OCI-LY7 (cell line): ENCODE data around the gene PYGB. TPM values are rescaled to one million over a fixed set of nuclear protein-coding genes. Genes with fewer than 3 reads are reported as not detected.

Source experiments
- BruUV-seq: library from RNA; stranded (reverse); fragments of 400-500 nt; replicated peaks from 2 replicates; lab custom pipeline; 2021; lab: Mats Ljungman, UMichigan
- CTCF ChIA-PET: fragments of 300-600 bp; sonication (Branson Sonifier 250); formaldehyde crosslinking; loops from one replicate; lab custom pipeline; 2022; ENCODE audit warnings: antibody characterized with exemption; ENCODE audit not compliant: unreplicated experiment; lab: Charles Lee
- POLR2A ChIA-PET: fragments of 300-600 bp; sonication (Branson Sonifier 250); formaldehyde crosslinking; loops from one replicate; lab custom pipeline; 2022; ENCODE audit warnings: antibody characterized with exemption; lab: Charles Lee
- DNase-seq: peaks from one replicate; pipeline ENCODE4 v3.0.0-alpha.2; 2015; ENCODE audit warnings: low spot score
- H2AFZ ChIP-seq: fragments of 200-600 bp; sonication (generic), shearing (Covaris generic); 2 replicates; pipeline ENCODE4 v1.6.1; 2014; ENCODE audit warnings: mild to moderate bottlenecking, antibody characterized with exemption, low read length, moderate library complexity
- H3K27ac ChIP-seq: fragments of 200-600 bp; sonication (generic); 2 replicates; pipeline ENCODE4 v1.5.1; 2014; ENCODE audit warnings: mixed run types, low read depth, mild to moderate bottlenecking, moderate library complexity, low read length, inconsistent platforms; ENCODE audit not compliant: poor library complexity, severe bottlenecking
- H3K36me3 ChIP-seq: fragments of 200-600 bp; sonication (generic); 2 replicates; pipeline ENCODE4 v1.6.1; 2014; ENCODE audit warnings: mild to moderate bottlenecking, antibody characterized with exemption, low read length, moderate library complexity, mixed read lengths; ENCODE audit not compliant: insufficient read depth
- H3K4me1 ChIP-seq: fragments of 200-600 bp; sonication (generic); 2 replicates; pipeline ENCODE4 v1.5.1; 2014; ENCODE audit warnings: mild to moderate bottlenecking, low read length; ENCODE audit not compliant: insufficient read depth, poor library complexity, severe bottlenecking
- H3K4me2 ChIP-seq: fragments of 200-600 bp; sonication (generic); 2 replicates; pipeline ENCODE4 v1.6.1; 2014; ENCODE audit warnings: mild to moderate bottlenecking, low read length
- H3K4me3 ChIP-seq: fragments of 200-600 bp; sonication (generic); 2 replicates; pipeline ENCODE4 v1.5.1; 2014; ENCODE audit warnings: mild to moderate bottlenecking, low read depth, low read length; ENCODE audit not compliant: poor library complexity, severe bottlenecking
- H3K79me2 ChIP-seq: fragments of 200-600 bp; sonication (generic); 2 replicates; pipeline ENCODE4 v1.6.1; 2016; ENCODE audit warnings: low read depth, mild to moderate bottlenecking, low read length, moderate library complexity, mixed read lengths; ENCODE audit not compliant: insufficient read depth
- H3K9me2 ChIP-seq: fragments of 200-600 bp; sonication (generic); 2 replicates; pipeline ENCODE4 v1.6.1; 2016; ENCODE audit warnings: mild to moderate bottlenecking, low read length, mixed read lengths; ENCODE audit not compliant: insufficient read depth
- H3K9me3 ChIP-seq: fragments of 200-600 bp; sonication (generic); 2 replicates; pipeline ENCODE4 v1.6.1; 2014; ENCODE audit warnings: mild to moderate bottlenecking, mixed run types, low read length, mixed read lengths
- H4K20me1 ChIP-seq: fragments of 200-600 bp; sonication (generic); 2 replicates; pipeline ENCODE4 v1.6.1; 2014; ENCODE audit warnings: mild to moderate bottlenecking, antibody characterized with exemption, low read length, moderate library complexity, mixed read lengths; ENCODE audit not compliant: insufficient read depth
- EZH2phosphoT487 ChIP-seq: fragments of 200-600 bp; sonication (generic); IDR thresholded peaks from 2 replicates; pipeline ENCODE4 v1.6.1; 2018; ENCODE audit warnings: low read depth, borderline replicate concordance, mild to moderate bottlenecking, mixed run types, antibody characterized with exemption, low read length, moderate library complexity, mixed read lengths
- intact Hi-C: fragments of 100-400 bp; cut with micrococcal nuclease; formaldehyde crosslinking; loops from one replicate; pipeline ENCODE4 v1.10.0; 2022; ENCODE audit not compliant: unreplicated experiment
- total RNA-seq, 2 experiments: library from RNA; depleted of rRNA in 1 of 2; stranded (reverse); fragments of >200 nt in 1 of 2; shearing (Covaris generic) in 1 of 2; gene quantifications; 2 replicates each; pipeline ENCODE4 v1.2.3, GENCODE V29; 2014 to 2022
- TF ChIP-seq, protein P1 (sequence below): fragments of 200-600 bp; sonication (generic); conservative IDR thresholded peaks from 2 replicates; pipeline ENCODE4 v1.5.1; 2014; ENCODE audit warnings: mild to moderate bottlenecking, antibody characterized with exemption, low read length, moderate library complexity, mixed read lengths

PYGB gene
- total RNA-seq, 2 experiments from 2014 or later: 4.9 to 7.0 TPM

DNA sequence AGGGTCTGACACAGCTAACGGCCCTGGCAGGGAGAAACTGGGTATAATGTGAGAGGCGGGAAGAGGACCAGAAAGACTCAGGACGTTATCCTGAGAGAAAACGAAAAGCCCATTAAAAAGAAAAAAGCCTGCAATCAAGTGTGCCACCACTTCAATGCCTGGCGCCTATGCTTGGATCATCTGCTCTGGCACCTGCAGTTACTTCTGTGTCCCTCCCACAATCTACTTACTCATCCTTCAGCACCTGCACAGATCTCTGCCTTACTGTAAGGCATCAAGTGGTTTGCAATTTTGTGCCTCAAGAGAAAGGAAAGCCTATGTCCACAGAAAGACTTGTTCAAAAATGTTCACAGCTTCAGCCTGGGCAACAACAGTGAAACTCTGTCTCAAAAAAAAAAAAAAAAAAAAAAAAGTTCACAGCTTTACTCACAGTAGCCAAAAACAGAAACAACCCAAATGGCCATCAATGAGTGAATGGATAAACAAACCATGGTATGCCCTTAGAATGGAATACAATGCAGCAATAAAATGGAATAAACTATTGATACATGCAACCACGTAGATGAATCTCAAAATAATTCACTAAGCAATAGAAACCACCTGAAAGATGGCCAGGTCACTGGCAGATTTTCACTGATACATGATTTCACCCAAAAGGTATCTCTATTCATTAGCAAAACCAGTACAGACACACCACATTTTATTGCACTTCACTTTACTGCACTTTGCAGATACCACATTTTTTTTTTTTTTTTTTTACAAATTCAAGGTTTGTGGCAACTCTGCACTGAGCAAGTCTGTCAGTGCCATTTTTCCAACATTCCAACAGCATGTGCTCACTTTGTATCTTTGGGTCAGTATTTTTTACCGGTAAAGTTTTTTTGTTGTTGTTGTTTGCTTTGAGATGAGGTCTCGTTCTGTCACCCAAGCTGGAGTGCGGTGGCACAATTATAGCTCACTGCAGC lies 94.1 kb downstream of the PYGB start:
- POLR2A ChIA-PET: interaction anchor here (0.9 kb wide), 1 partner anchor 109 kb away, joined by 3 read pairs; no protein-coding TSS in a partner anchor
- no peaks in the 10 kb centered on the region for H3K79me2 ChIP-seq

DNA sequence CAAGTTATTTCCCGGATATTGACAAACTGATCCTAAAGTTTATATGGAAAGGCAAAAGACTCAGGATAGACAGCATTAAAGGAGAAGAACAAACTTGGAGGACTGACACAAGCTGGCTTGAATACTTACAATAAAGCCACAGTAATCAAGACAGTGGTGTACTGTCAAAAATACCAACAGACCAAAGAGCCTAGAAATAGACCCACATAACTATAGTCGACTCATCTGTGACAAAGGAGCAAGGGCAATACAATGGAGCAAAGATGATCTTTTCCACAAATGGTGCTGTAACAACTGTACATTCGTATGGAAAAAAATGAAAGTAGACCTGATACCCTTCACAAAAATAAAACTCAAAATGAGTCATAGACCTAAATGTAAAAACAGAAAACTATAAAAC lies 96.7 kb downstream of the PYGB start:
- Histone ChIP-seq H3K36me3 (no peaks in the 10 kb centered on the region), H4K20me1 (0 out of 2 replicates have a peak, but pooled peaks cover 8% of the 10 kb centered on the region), H3K4me1 (no peaks in the 10 kb centered on the region), H3K79me2 (no peaks in the 10 kb centered on the region), H3K4me3 (no peak overlapping the region), H3K9me3 (no peaks in the 10 kb centered on the region), H2AFZ (no peak overlapping the region), H3K9me2 (no peaks in the 10 kb centered on the region), H3K27ac (no peak overlapping the region), H3K4me2 (no peak overlapping the region)
- TF ChIP-seq, protein P1, sequence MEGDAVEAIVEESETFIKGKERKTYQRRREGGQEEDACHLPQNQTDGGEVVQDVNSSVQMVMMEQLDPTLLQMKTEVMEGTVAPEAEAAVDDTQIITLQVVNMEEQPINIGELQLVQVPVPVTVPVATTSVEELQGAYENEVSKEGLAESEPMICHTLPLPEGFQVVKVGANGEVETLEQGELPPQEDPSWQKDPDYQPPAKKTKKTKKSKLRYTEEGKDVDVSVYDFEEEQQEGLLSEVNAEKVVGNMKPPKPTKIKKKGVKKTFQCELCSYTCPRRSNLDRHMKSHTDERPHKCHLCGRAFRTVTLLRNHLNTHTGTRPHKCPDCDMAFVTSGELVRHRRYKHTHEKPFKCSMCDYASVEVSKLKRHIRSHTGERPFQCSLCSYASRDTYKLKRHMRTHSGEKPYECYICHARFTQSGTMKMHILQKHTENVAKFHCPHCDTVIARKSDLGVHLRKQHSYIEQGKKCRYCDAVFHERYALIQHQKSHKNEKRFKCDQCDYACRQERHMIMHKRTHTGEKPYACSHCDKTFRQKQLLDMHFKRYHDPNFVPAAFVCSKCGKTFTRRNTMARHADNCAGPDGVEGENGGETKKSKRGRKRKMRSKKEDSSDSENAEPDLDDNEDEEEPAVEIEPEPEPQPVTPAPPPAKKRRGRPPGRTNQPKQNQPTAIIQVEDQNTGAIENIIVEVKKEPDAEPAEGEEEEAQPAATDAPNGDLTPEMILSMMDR: no peak
- no peak for TF ChIP-seq EZH2phosphoT487
- POLR2A ChIA-PET: no interaction called here
- DNase-seq: no peak
- intact Hi-C loops: no loop called here
- BruUV-seq: no TSS peak
- CTCF ChIA-PET: no interaction called here

More for the DNA sequence above, 94.1 kb downstream of the PYGB start:
- Histone ChIP-seq H2AFZ (no peak overlapping the region), H3K4me1 (no peaks in the 10 kb centered on the region), H4K20me1 (0 out of 2 replicates have a peak, but pooled peaks cover 8% of the 10 kb centered on the region), H3K4me2 (no peak overlapping the region), H3K9me2 (no peaks in the 10 kb centered on the region), H3K27ac (no peak overlapping the region), H3K36me3 (no peaks in the 10 kb centered on the region), H3K4me3 (no peak overlapping the region), H3K9me3 (no peaks in the 10 kb centered on the region)
- intact Hi-C loops: no loop called here
- BruUV-seq: no TSS peak
- CTCF ChIA-PET: no interaction called here
- no peak for TF ChIP-seq EZH2phosphoT487
- TF ChIP-seq, protein P1: no peak
- no peak for DNase-seq

GRCh38 chr20:25345721-25346120 lies 97.8 kb downstream of the PYGB start:
- no peaks in the 10 kb centered on the region for H3K79me2 ChIP-seq
- ChIA-PET POLR2A (no interaction called here), CTCF (no interaction called here)
- H3K4me2 ChIP-seq: no peak overlapping the region
- H3K4me1 ChIP-seq: no peaks in the 10 kb centered on the region
- no peak for DNase-seq
- no peak overlapping the region for H3K27ac ChIP-seq
- H3K36me3 ChIP-seq: no peaks in the 10 kb centered on the region
- TF ChIP-seq, protein P1: no peak
- no peak for TF ChIP-seq EZH2phosphoT487
- no peak overlapping the region for H2AFZ ChIP-seq
- BruUV-seq: no TSS peak
- H4K20me1 ChIP-seq: 0 out of 2 replicates have a peak, but pooled peaks cover 8% of the 10 kb centered on the region
- H3K9me2 ChIP-seq: no peaks in the 10 kb centered on the region
- no peaks in the 10 kb centered on the region for H3K9me3 ChIP-seq
- H3K4me3 ChIP-seq: no peak overlapping the region
- intact Hi-C loops: no loop called here
